GM20431 (cell line): ENCODE data around the gene CPLANE1.
"Not testable (repeated sequence)": the region's sequence is repeated elsewhere in the genome, so short reads cannot be mapped to it uniquely, and the experiment has no call there.

ENCODE experiments used
- in situ Hi-C: fragments of 300-500 bp; cut with MseI, MboI; formaldehyde crosslinking; loops from one replicate; pipeline ENCODE4 v1.15.0; 2020; ENCODE audit warnings: low sequenced_read_pairs; ENCODE audit not compliant: unreplicated experiment

The CPLANE1 gene

DNA sequence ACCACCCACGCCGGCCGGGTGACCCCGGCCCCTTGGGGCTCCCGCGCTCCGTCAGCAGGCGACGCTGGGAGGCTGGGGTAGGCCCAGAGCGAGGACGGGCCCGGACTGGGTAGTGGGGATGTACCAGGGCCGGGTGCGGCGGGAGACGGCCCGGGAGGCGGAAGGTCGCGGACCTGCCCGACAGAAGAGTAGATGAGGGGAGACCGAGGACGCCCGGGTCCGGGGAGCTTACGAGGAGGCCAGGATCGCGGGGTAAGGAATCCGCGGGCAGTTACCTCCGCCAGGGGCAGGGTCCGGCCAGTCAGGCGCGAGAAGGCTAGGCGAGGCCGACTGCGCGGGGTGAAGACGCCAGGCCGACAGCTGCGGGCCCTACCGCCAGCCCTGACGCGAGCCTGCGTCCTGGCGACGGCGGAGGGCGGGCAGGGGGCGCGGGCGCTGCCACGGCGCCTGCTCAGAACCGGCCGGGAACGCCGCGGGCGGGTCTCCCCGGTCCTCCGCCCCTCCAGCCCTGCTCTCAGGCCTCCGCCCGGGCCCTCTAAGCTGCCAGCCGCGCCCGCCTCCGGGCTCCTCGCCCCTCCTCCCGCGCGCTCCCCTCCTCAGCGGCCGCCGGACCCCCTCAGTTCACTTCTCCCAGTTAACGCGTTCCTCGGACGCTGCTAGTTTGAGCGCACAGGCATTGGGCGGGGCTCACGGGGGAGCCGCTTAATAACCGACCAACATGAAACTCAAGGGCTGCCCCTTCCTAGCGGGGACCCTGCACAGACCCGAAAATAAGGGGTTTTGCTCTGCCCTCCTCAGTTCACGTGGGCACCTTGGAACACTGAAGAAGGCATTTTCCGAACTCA lies at the start of gene CPLANE1:
Gene CPLANE1, minus strand, starts transcription at position 407 of the 845 bp plus-strand sequence. CDS start 1,678 bp downstream, outside the sequence.
- in situ Hi-C loops, result no loop called here

DNA sequence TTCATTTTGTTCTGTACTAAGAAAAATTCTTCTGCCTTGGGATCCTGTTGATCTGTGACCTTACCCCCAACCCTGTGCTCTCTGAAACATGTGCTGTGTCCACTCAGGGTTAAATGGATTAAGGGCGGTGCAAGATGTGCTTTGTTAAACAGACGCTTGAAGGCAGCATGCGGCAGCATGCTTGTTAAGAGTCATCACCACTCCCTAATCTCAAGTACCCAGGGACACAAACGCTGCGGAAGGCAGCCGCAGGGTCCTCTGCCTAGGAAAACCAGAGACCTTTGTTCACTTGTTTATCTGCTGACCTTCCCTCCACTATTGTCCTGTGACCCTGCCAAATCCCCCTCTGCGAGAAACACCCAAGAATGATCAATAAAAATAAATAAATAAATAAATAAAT lies 47.1 kb upstream of the CPLANE1 start:
- in situ Hi-C loops, result not testable (repeated sequence)

DNA sequence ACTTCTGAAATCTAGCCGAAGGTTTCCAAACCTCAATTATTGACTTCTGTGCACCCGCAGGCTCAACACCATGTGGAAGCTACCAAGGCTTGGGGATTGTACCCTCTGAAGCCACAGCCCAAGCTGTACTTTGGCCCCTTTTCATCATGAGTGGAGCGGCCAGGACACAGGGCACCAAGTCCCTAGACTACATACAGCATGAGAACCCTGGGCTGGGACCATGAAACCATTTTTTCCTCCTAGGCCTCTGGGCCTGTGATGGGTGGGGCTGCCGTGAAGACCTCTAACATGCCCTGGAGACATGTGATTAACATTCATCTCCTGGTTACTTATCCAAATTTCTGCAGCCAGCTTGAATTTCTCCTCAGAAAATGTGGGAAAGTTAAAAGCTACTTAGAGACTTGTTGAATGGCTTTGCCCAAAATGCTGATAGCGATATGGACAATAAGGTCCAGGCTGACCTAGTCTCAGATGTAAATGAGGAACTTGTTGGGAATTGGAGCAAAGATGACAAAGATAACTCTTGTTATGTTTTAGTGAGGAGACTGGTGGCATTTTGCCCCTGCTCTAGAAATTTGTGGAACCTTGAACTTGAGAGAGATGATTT lies 34.1 kb upstream of the CPLANE1 start:
- in situ Hi-C loops, result no loop called here

GRCh38 chr5:37275511-37275910 lies 26.3 kb upstream of the CPLANE1 start:
- in situ Hi-C loops, result no loop called here

GRCh38 chr5:37272511-37272910 lies 23.3 kb upstream of the CPLANE1 start:
- in situ Hi-C loops, result no loop called here

DNA sequence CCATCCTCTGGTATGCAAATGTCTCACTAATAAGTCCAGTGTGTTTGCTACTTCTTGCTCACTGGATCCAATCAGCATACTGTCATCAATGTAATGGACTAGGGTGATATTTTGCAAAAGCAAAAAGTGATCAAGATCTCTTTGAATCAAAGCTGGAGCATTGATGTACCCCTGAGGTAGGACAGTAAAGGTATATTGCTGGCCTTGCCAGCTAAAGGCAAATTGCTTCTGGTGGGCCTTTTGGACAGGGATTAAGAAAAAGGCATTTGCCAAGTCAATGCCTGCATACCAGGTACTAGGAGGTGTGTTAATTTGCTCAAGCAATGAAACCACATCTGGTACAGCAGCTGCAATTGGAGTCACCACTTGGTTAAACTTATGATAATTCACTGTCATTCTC lies 18.9 kb upstream of the CPLANE1 start:
- in situ Hi-C loops, result not testable (repeated sequence)

DNA sequence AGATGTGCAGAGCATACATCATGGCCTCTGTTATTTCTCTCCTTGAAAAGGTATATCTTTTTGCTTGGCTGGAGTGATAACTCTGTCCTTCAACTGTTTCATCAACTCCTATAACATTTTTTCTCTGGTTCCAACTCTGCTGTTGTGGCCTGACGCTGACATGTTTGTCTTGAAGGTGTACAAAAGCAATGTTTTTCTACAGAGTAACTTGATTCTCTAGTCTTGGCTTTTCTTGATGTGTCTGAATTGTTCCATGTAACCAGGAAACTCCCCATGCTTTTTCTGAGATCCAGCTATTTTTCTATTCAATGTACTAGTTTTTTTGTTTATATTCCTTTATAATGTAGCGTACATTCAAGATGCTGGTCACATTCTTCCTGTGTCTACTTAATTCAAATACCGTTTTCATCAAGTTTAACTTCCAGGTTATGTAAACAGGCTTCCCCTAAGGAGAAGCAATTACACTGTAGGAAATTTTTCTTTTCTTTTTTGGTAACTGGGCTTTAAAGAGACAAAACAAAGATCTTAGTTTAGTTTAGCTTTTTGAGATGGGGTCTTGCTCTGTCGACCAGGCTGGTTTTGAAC lies 6.7 kb upstream of the CPLANE1 start:
- in situ Hi-C loops, result no loop called here

GRCh38 chr5:37254581-37254980 lies 5.4 kb upstream of the CPLANE1 start:
- in situ Hi-C loops, result no loop called here

- in situ Hi-C loops, result no loop called here
Measured at GRCh38 chr5:37251665-37252064, 2.5 kb upstream of the CPLANE1 start.

DNA sequence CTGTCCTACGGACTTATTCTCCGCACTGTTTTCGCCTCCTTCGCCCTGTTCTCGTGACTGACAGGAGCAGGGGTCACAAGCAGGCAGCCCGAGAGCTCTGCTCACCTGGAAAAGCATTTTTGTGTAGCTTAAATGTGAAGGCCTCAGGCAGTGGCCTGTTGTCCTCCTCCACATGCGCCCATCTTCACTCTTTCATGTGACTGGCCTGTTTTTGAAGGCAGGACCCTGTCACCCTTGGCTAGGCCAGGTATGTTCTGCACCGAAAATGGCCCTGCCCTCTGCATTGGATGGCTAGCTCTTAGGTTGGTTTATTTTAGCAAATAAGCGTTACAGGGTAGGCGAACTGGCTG lies 614 bp upstream of the CPLANE1 start:
- in situ Hi-C loops, result no loop called here

DNA sequence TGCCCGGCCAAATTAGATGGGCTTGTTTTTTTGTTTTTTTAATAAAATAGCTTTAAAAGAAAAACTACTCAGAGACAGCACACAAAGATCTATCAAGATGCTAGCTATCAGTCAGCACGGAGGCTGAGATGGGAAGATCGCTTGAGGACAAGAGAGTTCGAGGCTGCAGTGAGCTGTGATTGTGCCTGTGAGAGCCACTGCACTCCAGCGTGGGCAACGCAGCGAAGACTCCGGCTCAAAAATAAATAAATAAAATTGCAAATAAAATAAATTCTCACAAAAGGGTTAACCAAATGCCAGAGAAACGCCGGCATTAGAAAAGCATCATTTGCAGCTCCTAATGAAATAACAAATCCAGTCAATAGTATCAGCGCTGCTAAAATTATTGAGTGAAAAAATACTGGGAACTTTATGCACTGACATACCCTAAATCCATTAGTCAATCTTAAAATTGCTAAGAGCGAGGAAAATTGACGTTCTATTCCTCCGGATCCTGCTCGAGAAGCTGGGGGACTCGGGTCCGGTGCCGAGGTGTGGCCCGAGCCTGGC lies 681 bp downstream of the CPLANE1 start:
- in situ Hi-C loops, result no loop called here

DNA sequence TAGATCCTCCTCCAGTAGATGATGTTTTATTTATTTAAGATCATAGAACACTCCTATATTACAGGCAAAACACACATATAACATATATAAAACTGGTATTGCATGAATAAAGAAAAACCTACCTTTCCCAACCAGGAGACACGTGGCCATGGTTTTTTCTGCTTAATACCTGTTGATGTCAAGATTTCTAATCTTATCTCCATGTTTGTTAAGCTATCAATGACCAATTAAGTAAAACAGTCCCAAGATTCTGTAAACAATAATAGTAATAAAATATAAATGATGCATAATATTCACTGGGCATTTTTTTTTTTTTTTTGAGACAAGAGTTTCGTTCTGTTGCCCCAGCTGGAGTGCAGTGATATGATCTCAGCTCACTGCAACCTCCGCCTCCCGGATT lies 1.7 kb downstream of the CPLANE1 start:
- in situ Hi-C loops, result no loop called here

GRCh38 chr5:37247036-37247435 lies 2.1 kb downstream of the CPLANE1 start:
- in situ Hi-C loops, result no loop called here

- in situ Hi-C loops, result no loop called here
Measured at GRCh38 chr5:37234288-37234687, 14.9 kb downstream of the CPLANE1 start.

DNA sequence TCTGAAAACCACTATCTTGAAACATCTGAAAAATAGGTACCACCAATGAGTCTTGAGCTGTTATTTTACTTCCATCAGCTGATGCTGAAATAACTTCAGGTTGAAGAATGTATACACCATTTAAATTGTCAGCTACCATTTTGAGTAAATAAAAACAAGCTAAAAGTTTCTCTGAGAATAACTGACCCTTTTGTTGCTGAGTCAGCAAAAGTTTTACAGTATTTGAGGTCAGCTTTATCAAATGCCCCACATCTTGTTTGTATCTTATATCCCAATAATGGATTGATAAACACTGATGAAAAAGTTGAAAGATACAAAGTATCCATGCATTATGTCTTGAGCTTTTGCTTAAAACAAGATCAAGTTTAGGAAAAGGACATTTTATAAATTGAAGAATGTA lies 22.8 kb downstream of the CPLANE1 start:
- in situ Hi-C loops, result no loop called here

GRCh38 chr5:37222181-37222580 lies 27.0 kb downstream of the CPLANE1 start:
- in situ Hi-C loops, result no loop called here

GRCh38 chr5:37220426-37220825 lies 28.8 kb downstream of the CPLANE1 start:
- in situ Hi-C loops, result not testable (repeated sequence)

DNA sequence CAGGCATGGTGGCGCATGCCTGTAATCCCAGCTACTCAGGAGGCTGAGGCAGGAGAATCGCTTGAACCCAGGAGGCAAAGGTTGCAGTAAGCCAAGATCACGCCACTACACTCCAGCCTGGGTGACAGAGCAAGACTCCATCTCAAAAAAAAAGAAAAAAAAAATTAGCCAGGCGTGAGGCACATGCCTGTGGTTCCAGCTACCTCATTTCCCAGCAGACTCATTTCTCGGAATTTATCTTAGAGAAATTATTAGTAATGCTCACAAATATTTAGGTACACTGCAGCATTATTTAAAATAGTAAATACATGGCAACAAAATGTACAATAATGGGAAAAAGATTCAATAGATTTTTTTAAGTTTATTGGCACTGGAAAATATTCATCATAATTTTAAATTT lies 29.8 kb downstream of the CPLANE1 start:
- in situ Hi-C loops, result not testable (repeated sequence)

DNA sequence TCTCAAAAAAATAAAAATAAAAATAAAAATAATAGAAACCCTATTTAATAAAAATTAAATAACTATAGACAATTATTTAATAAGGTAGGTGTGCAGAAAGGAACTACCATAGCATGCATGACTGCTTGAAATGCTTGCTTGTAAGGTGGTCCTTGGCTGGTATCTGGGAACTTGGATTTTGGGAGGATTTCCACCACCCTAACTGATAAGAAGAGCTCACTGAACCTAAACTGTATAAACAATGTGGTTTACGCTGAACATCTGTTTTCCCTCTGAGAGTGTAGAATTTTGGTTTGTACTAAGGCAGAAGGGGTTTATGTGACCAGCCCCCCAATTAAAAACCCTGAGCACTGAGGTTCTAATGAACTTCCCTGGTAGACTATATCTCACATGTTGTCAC lies 31.2 kb downstream of the CPLANE1 start:
- in situ Hi-C loops, result no loop called here

- in situ Hi-C loops, result no loop called here
Measured at GRCh38 chr5:37214550-37214949, 34.6 kb downstream of the CPLANE1 start.

DNA sequence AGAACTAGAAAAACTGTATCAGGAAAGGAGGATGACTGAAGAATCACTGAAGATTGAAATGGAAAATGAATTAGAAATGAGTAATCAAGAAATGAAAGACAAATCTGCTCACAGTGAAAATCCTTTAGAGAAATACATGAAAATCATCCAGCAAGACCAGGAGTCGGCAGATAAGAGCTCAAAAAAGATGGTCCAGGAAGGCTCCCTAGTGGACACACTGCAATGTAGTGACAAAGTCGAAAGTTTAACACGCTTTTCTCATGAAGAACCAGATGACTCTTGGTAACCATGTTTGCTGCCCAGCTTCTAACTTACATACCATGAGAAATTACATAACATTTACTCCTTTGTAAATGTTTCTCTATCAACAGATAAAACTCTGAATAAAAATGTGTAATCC lies 37.1 kb downstream of the CPLANE1 start:
- in situ Hi-C loops, result no loop called here
